ENCODE results near the gene SEMA6B. TPM values are rescaled to one million over a fixed set of nuclear protein-coding genes. Genes with fewer than 3 reads are reported as not detected.

Gene SEMA6B
- total RNA-seq, 1 donor from 2014 or later, result 6.9 TPM

- Mint-ChIP-seq H3K9me3 (no peaks in the 10 kb centered on the region), H3K27ac (no peak overlapping the region), H3K27me3 (ENCODE audit: low read depth) (peaks cover 44% of the 10 kb centered on the region), H3K4me3 (peak overlapping the region; percentile 42), H3K36me3 (no peaks in the 10 kb centered on the region), H3K4me1 (peaks cover 7% of the 10 kb centered on the region)
- DNase-seq (ENCODE audit: low spot score in 2 of 2, unreplicated experiment in 2 of 2), result no peak
- TF ChIP-seq, protein P1, sequence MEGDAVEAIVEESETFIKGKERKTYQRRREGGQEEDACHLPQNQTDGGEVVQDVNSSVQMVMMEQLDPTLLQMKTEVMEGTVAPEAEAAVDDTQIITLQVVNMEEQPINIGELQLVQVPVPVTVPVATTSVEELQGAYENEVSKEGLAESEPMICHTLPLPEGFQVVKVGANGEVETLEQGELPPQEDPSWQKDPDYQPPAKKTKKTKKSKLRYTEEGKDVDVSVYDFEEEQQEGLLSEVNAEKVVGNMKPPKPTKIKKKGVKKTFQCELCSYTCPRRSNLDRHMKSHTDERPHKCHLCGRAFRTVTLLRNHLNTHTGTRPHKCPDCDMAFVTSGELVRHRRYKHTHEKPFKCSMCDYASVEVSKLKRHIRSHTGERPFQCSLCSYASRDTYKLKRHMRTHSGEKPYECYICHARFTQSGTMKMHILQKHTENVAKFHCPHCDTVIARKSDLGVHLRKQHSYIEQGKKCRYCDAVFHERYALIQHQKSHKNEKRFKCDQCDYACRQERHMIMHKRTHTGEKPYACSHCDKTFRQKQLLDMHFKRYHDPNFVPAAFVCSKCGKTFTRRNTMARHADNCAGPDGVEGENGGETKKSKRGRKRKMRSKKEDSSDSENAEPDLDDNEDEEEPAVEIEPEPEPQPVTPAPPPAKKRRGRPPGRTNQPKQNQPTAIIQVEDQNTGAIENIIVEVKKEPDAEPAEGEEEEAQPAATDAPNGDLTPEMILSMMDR (IDR thresholded peaks at IDR 0.05; ENCODE audit: unreplicated experiment), result no peak
These were observed 23.7 kb upstream of the SEMA6B start for GRCh38 chr19:4582980-4583842.

GRCh38 chr19:4581666-4582553 is 22.4 kb upstream of the SEMA6B start:
- Mint-ChIP-seq H3K9me3 (no peaks in the 10 kb centered on the region), H3K36me3 (no peaks in the 10 kb centered on the region), H3K4me3 (peak overlapping the region; percentile 76), H3K27me3 (ENCODE audit: low read depth) (peaks cover 44% of the 10 kb centered on the region), H3K27ac (no peak overlapping the region), H3K4me1 (peaks cover 7% of the 10 kb centered on the region)
- TF ChIP-seq, protein P1 (IDR thresholded peaks at IDR 0.05; ENCODE audit: unreplicated experiment), result no peak
- peak in 1 of 2 experiments; percentile 59 for DNase-seq (ENCODE audit: low spot score in 2 of 2, unreplicated experiment in 2 of 2)

- H3K36me3 Mint-ChIP-seq, result no peaks in the 10 kb centered on the region
- TF ChIP-seq, protein P1 (IDR thresholded peaks at IDR 0.05; ENCODE audit: unreplicated experiment), result no peak
- peaks cover 43% of the 10 kb centered on the region for H3K27me3 Mint-ChIP-seq (ENCODE audit: low read depth)
- H3K4me1 Mint-ChIP-seq, result peaks cover 7% of the 10 kb centered on the region
- H3K27ac Mint-ChIP-seq, result no peak overlapping the region
- no peak for DNase-seq (ENCODE audit: low spot score in 2 of 2, unreplicated experiment in 2 of 2)
- H3K9me3 Mint-ChIP-seq, result no peaks in the 10 kb centered on the region
- H3K4me3 Mint-ChIP-seq, result peak overlapping the region; percentile 65
These were observed 21.6 kb upstream of the SEMA6B start for GRCh38 chr19:4580961-4581665.

GRCh38 chr19:4580021-4580901 is 20.8 kb upstream of the SEMA6B start:
- TF ChIP-seq, protein P1 (IDR thresholded peaks at IDR 0.05; ENCODE audit: unreplicated experiment), result no peak
- no peak for DNase-seq (ENCODE audit: low spot score in 2 of 2, unreplicated experiment in 2 of 2)
- H3K27ac Mint-ChIP-seq, result no peak overlapping the region
- H3K4me1 Mint-ChIP-seq, result peaks cover 14% of the 10 kb centered on the region
- peaks cover 39% of the 10 kb centered on the region for H3K27me3 Mint-ChIP-seq (ENCODE audit: low read depth)
- H3K9me3 Mint-ChIP-seq, result no peaks in the 10 kb centered on the region
- H3K36me3 Mint-ChIP-seq, result no peaks in the 10 kb centered on the region
- peak overlapping the region; percentile 66 for H3K4me3 Mint-ChIP-seq
